IMR-90 (cell line): ENCODE results near the gene LAPTM5. TPM values are rescaled to one million over a fixed set of nuclear protein-coding genes. Genes with fewer than 3 reads are reported as not detected.
A peak's percentile ranks its signal among the peaks of the same experiment; 100 is the strongest.

Experiments
- ATAC-seq: fragments of 200-7000 bp; cut with Tn5 transposase; 2 replicates; pipeline ENCODE4 v1.9.1; 2020; ENCODE audit warnings: low read depth, mild to moderate bottlenecking, moderate library complexity
- BruUV-seq: library from RNA; stranded (reverse); fragments of 400-500 nt; replicated peaks from 2 replicates; lab custom pipeline; 2021; lab: Mats Ljungman, UMichigan
- CTCF ChIA-PET: fragments of 300-600 bp; formaldehyde crosslinking; extraction: SDS; loops from one replicate; lab custom pipeline; 2021; ENCODE audit warnings: antibody characterized with exemption; lab: Yijun Ruan, JAX
- POLR2A ChIA-PET: fragments of 300-600 bp; sonication (Branson Sonifier 250); formaldehyde crosslinking; loops from one replicate; lab custom pipeline; 2022; ENCODE audit warnings: antibody characterized with exemption; ENCODE audit not compliant: unreplicated experiment; lab: Charles Lee
- DNase-seq: peaks from one replicate; pipeline ENCODE4 v3.0.0; 2013
- H2AFZ ChIP-seq: replicated peaks from 2 replicates; pipeline ENCODE3; 2013; ENCODE audit warnings: low read length, mild to moderate bottlenecking; ENCODE audit not compliant: poor library complexity
- H2AK5ac ChIP-seq: 2 replicates; pipeline ENCODE4 v1.6.1; 2013; ENCODE audit warnings: low read depth, low read length, inconsistent platforms
- H2AK9ac ChIP-seq: replicated peaks from 2 replicates; pipeline ENCODE3; 2013; ENCODE audit warnings: mild to moderate bottlenecking, low read depth, low read length, moderate library complexity; ENCODE audit not compliant: poor library complexity
- H2BK120ac ChIP-seq: 2 replicates; pipeline ENCODE4 v1.6.1; 2013; ENCODE audit warnings: low read depth, low read length, inconsistent platforms
- H2BK15ac ChIP-seq: 3 replicates; pipeline ENCODE4 v1.6.1; 2013; ENCODE audit warnings: low read depth, low read length, inconsistent platforms
- H2BK20ac ChIP-seq: 2 replicates; pipeline ENCODE4 v1.6.1; 2013; ENCODE audit warnings: low read depth, mild to moderate bottlenecking, inconsistent platforms, low read length, moderate library complexity
- H2BK5ac ChIP-seq: 2 replicates; pipeline ENCODE4 v1.6.1; 2013; ENCODE audit warnings: mild to moderate bottlenecking, low read depth, low read length, inconsistent platforms; ENCODE audit not compliant: poor library complexity, severe bottlenecking
- H3K14ac ChIP-seq: replicated peaks from 2 replicates; pipeline ENCODE4 v1.6.1; 2013; ENCODE audit warnings: low read depth, low read length, inconsistent platforms
- H3K18ac ChIP-seq: 2 replicates; pipeline ENCODE4 v1.6.1; 2013; ENCODE audit warnings: low read depth, low read length, control low read depth
- H3K23ac ChIP-seq: 2 replicates; pipeline ENCODE4 v1.6.1; 2013; ENCODE audit warnings: low read depth, low read length, inconsistent platforms
- H3K27ac ChIP-seq: 2 replicates; pipeline ENCODE4 v1.5.1; 2013; ENCODE audit warnings: mild to moderate bottlenecking, control low read depth, low read length; ENCODE audit not compliant: insufficient read depth
- H3K27me3 ChIP-seq: 2 replicates; pipeline ENCODE4 v1.6.1; 2013; ENCODE audit warnings: low read length; ENCODE audit not compliant: control insufficient read depth, insufficient read depth
- H3K36me3 ChIP-seq: 2 replicates; pipeline ENCODE4 v1.6.1; 2013; ENCODE audit warnings: low read length, mixed read lengths; ENCODE audit not compliant: control insufficient read depth, insufficient read depth
- H3K4ac ChIP-seq: 2 replicates; pipeline ENCODE4 v1.6.1; 2013; ENCODE audit warnings: low read depth, low read length, inconsistent platforms
- H3K4me1 ChIP-seq: 2 replicates; pipeline ENCODE4 v1.6.1; 2013; ENCODE audit warnings: low read length, mixed read lengths; ENCODE audit not compliant: control insufficient read depth, insufficient read depth
- H3K4me2 ChIP-seq: 2 replicates; pipeline ENCODE4 v1.6.1; 2013; ENCODE audit warnings: low read depth, mild to moderate bottlenecking, control low read depth, low read length, moderate library complexity
- H3K4me3 ChIP-seq: 2 replicates; pipeline ENCODE4 v1.5.1; 2013; ENCODE audit warnings: low read depth, mild to moderate bottlenecking, control low read depth, low read length, moderate library complexity; ENCODE audit not compliant: insufficient read depth
- H3K56ac ChIP-seq: 2 replicates; pipeline ENCODE4 v1.6.1; 2013; ENCODE audit warnings: low read length, inconsistent platforms; ENCODE audit not compliant: insufficient read depth; ENCODE audit errors: extremely low read depth
- H3K79me1 ChIP-seq, 2 experiments: 2 replicates each; pipeline ENCODE4 v1.6.1; 2013; ENCODE audit warnings: low read length in 2 of 2, inconsistent platforms in 1 of 2, low read depth in 1 of 2
- H3K9ac ChIP-seq: 2 replicates; pipeline ENCODE4 v1.6.1; 2013; ENCODE audit warnings: low read depth, low read length, control low read depth
- H3K9me1 ChIP-seq: 2 replicates; pipeline ENCODE4 v1.6.1; 2013; ENCODE audit warnings: low read length, inconsistent platforms; ENCODE audit not compliant: insufficient read depth
- H3K9me3 ChIP-seq: 2 replicates; pipeline ENCODE4 v1.6.1; 2013; ENCODE audit warnings: low read length; ENCODE audit not compliant: control insufficient read depth, insufficient read depth
- H4K20me1 ChIP-seq: 2 replicates; pipeline ENCODE4 v1.6.1; 2013; ENCODE audit warnings: low read length, inconsistent platforms; ENCODE audit not compliant: insufficient read depth
- H4K5ac ChIP-seq: 2 replicates; pipeline ENCODE4 v1.6.1; 2013; ENCODE audit warnings: mild to moderate bottlenecking, low read depth, low read length, control low read depth
- H4K8ac ChIP-seq, 2 experiments: 2 replicates each; pipeline ENCODE4 v1.6.1; 2013; ENCODE audit warnings: low read depth in 2 of 2, low read length in 2 of 2, control low read depth in 1 of 2, inconsistent platforms in 1 of 2
- H4K91ac ChIP-seq: 2 replicates; pipeline ENCODE4 v1.6.1; 2013; ENCODE audit warnings: low read depth, low read length, inconsistent platforms; ENCODE audit not compliant: insufficient read depth
- BHLHE40 ChIP-seq: fragments of 150-350 bp; IDR thresholded peaks from 2 replicates; pipeline ENCODE4 v1.6.1; 2016; ENCODE audit warnings: mild to moderate bottlenecking, low read depth, low read length
- CEBPB ChIP-seq: IDR thresholded peaks from 2 replicates; pipeline ENCODE4 v1.6.1; 2012; ENCODE audit warnings: low read depth, low read length, improper control_type of control experiment
- CHD1 ChIP-seq: IDR thresholded peaks from 2 replicates; pipeline ENCODE4 v1.6.1; 2012; ENCODE audit warnings: low read depth, low read length, improper control_type of control experiment
- CTCF ChIP-seq: conservative IDR thresholded peaks from 2 replicates; pipeline ENCODE4 v1.5.1; 2012; ENCODE audit warnings: mild to moderate bottlenecking, low read depth, low read length, improper control_type of control experiment
- ELK1 ChIP-seq: fragments of 150-350 bp; IDR thresholded peaks from 2 replicates; pipeline ENCODE4 v1.6.1; 2016; ENCODE audit warnings: low read depth, mild to moderate bottlenecking, low read length, moderate library complexity, borderline replicate concordance
- MAFK ChIP-seq: IDR thresholded peaks from 2 replicates; pipeline ENCODE4 v1.6.1; 2012; ENCODE audit warnings: low read depth, low read length, improper control_type of control experiment
- MAZ ChIP-seq: IDR thresholded peaks from 2 replicates; pipeline ENCODE4 v1.6.1; 2012; ENCODE audit warnings: low read depth, mild to moderate bottlenecking, low read length, improper control_type of control experiment, moderate library complexity, borderline replicate concordance
- MXI1 ChIP-seq: IDR thresholded peaks from 2 replicates; pipeline ENCODE4 v1.6.1; 2012; ENCODE audit warnings: low read depth, mild to moderate bottlenecking, low read length, moderate library complexity, borderline replicate concordance
- POLR2A ChIP-seq: IDR thresholded peaks from 2 replicates; pipeline ENCODE4 v1.6.1; 2012; ENCODE audit warnings: mild to moderate bottlenecking, low read depth, low read length
- RCOR1 ChIP-seq: IDR thresholded peaks from 2 replicates; pipeline ENCODE4 v1.6.1; 2012; ENCODE audit warnings: mild to moderate bottlenecking, low read length, improper control_type of control experiment; ENCODE audit not compliant: insufficient replicate concordance
- RFX5 ChIP-seq: IDR thresholded peaks from 2 replicates; pipeline ENCODE4 v1.8.0; 2012; ENCODE audit warnings: low read depth, mild to moderate bottlenecking, low read length, moderate library complexity
- SMC3 ChIP-seq: fragments of 150-350 bp; IDR thresholded peaks from 2 replicates; pipeline ENCODE4 v1.6.1; 2016; ENCODE audit warnings: low read depth, mild to moderate bottlenecking, antibody characterized with exemption, low read length, moderate library complexity
- WGBS, 2 experiments: methylation state at CpG; one replicate each; pipeline versions ENCODE4 v1.1.5 to v1.1.7; 2013; ENCODE audit warnings: missing lambda C conversion rate in 2 of 2; ENCODE audit not compliant: insufficient read length in 1 of 2; ENCODE audit errors: extremely low coverage in 2 of 2; 5-methylcytosine and 5-hydroxymethylcytosine counted together
- dilution Hi-C: fragments of 300-500 bp; cut with HindIII; formaldehyde crosslinking; loops from one replicate; pipeline ENCODE4 v1.14.3; 2018; ENCODE audit warnings: low sequenced_read_pairs; ENCODE audit not compliant: unreplicated experiment
- in situ Hi-C: fragments of 300-500 bp; cut with MboI; formaldehyde crosslinking; loops from 3 replicates; pipeline ENCODE4 v1.14.3; 2019; ENCODE audit warnings: low sequenced_read_pairs, inconsistent platforms, mixed read lengths
- intact Hi-C: fragments of 100-400 bp; cut with micrococcal nuclease; formaldehyde crosslinking; loops from 2 replicates; pipeline ENCODE4 v1.10.0; 2022
- polyA plus RNA-seq, 3 experiments: library from polyadenylated mRNA; depleted of rRNA; stranded (reverse); fragments of >200 nt; gene quantifications; 2 replicates each; pipeline ENCODE4 v1.2.3, GENCODE V29; 2012; ENCODE audit warnings: low replicate concordance in 1 of 3
- total RNA-seq: library from RNA; depleted of rRNA; stranded (reverse); fragments of >200 nt; gene quantifications from 2 replicates; pipeline ENCODE4 v1.2.3, GENCODE V29; 2012
- TF ChIP-seq, protein P1 (sequence below): fragments of 150-350 bp; IDR thresholded peaks from 2 replicates; pipeline ENCODE4 v1.6.1; 2017; ENCODE audit warnings: mild to moderate bottlenecking, antibody characterized with exemption, low read length, low read depth

LAPTM5 gene
- total and polyA plus RNA-seq, 2 of the 4 experiments (the other 2 are of a cell fraction) = 0.09 TPM; not detected in 1

DNA sequence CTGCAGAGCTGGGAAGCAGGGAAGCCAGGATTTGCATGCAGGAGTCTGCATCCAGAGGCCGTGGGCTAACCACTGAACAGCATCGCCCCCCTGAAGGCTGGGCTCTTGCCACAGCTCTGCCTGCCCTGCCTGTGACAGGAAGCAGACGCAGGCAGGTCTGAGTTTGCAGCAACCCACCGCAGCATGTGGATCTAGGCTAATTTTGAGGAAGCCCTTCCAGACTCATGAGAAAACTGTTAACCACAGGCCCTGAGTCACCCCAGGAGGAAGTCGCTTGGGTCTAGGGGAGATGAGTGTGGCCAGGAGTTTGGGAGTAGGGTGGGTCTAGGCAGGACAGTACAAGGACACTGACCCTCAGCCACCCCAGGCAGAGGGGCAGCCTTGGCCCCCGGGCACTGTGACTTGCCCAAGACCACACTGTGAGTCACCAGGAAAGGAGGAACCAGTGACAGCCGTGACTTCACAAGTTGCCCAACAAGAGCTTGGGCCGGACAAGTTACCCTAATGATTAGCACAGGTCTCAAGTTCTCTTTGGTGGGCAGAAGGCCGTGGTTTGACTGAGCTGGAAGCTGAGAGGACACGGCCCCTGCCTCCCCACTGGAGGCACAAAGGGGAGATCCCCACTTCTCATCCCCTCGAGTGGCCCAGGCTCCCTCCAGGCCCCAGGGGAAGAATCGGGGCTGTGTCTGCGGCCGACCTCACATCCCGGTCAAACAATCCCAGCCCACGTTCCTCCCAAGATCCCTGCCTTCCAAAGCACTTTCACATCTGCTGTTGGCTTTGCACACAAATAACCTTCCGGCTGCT is 826 bp downstream of the LAPTM5 start:
- Histone ChIP-seq H3K23ac (no peak overlapping the region), H2BK120ac (peak overlapping the region; percentile 2), H2AK5ac (peak overlapping the region; percentile 65; the same call in 1 of the 2 replicates), H2BK15ac (0 out of 3 replicates have a peak overlapping the region, but pooled peaks have one; percentile 9), H3K79me1 (no peaks in the 10 kb centered on the region), H4K91ac (0 out of 2 replicates have a peak overlapping the region, but pooled peaks have one; percentile 1), H2BK5ac (no peak overlapping the region), H3K36me3 (no peaks in the 10 kb centered on the region), H2AK9ac (peak overlapping the region; percentile 79), H3K4me3 (no peak overlapping the region), H3K4me1 (peaks cover 6% of the 10 kb centered on the region), H3K9me3 (no peaks in the 10 kb centered on the region; the same call in 1 of the 2 replicates), H3K4me2 (no peak overlapping the region), H2AFZ (peak overlapping the region; percentile 74), H3K14ac (no peak overlapping the region), H3K18ac (no peak overlapping the region), H3K56ac (no peak overlapping the region), H3K27ac (no peak overlapping the region), H3K4ac (peak overlapping the region; percentile 53), H2BK20ac (no peak overlapping the region), H3K27me3 (peaks cover 9% of the 10 kb centered on the region), H4K8ac (no peak overlapping the region), H4K20me1 (no peaks in the 10 kb centered on the region; the same call in 1 of the 2 replicates), H3K9me1 (peaks cover 7% of the 10 kb centered on the region; the same call in 1 of the 2 replicates), H4K5ac (no peak overlapping the region), H3K9ac (no peak overlapping the region)
- WGBS, 2 experiments = 53% methylated on average over 8 of the region's 17 CpGs; no CpG with 5 or more reads in 1 of the 2 experiments
- DNase-seq = peak; percentile 82
- in situ Hi-C loops (no loop called here), dilution Hi-C loops (no loop called here), intact Hi-C loops (no loop called here)
- no TSS peak for BruUV-seq
- ChIA-PET POLR2A (interaction anchor here (0.5 kb wide), 1 partner anchor 13 kb away, joined by 4 read pairs; no protein-coding TSS in a partner anchor), CTCF (no interaction called here)
- peak; percentile 80 for ATAC-seq
- TF ChIP-seq RFX5 = no peak
- no peak for TF ChIP-seq RCOR1
- TF ChIP-seq MAFK = no peak
- TF ChIP-seq MXI1 = peak; percentile 61; the same call in 1 of the 2 replicates
- no peak for TF ChIP-seq BHLHE40
- TF ChIP-seq CEBPB = peak; percentile 70
- no peak for TF ChIP-seq POLR2A
- TF ChIP-seq CHD1 = no peak
- no peak for TF ChIP-seq SMC3
- TF ChIP-seq MAZ = peak; percentile 19; the same call in 1 of the 2 replicates
- TF ChIP-seq, protein P1, sequence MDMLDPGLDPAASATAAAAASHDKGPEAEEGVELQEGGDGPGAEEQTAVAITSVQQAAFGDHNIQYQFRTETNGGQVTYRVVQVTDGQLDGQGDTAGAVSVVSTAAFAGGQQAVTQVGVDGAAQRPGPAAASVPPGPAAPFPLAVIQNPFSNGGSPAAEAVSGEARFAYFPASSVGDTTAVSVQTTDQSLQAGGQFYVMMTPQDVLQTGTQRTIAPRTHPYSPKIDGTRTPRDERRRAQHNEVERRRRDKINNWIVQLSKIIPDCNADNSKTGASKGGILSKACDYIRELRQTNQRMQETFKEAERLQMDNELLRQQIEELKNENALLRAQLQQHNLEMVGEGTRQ = no peak
- no peak for TF ChIP-seq CTCF
- no peak for TF ChIP-seq ELK1
